AML-193 (cell line): Measurements from ENCODE around the gene TAF11L5.
"Not testable (repeated sequence)": the region's sequence is repeated elsewhere in the genome, so short reads cannot be mapped to it uniquely, and the experiment has no call there.

Experiments
- DNase-seq, 2 experiments: peaks; one replicate each; lab custom pipeline; 2025; lab: John Stamatoyannopoulos, UW

TAF11L5 gene

GRCh38 chr5:17524935-17525334, at the start of gene TAF11L5:
TAF11L5 (plus strand) TSS chr5:17525235.
- DNase-seq = not testable (repeated sequence)

GRCh38 chr5:17477043-17477442, 48.0 kb upstream of the TAF11L5 start:
- DNase-seq = no peak

- no peak for DNase-seq
Measured at GRCh38 chr5:17477573-17478265, 47.3 kb upstream of the TAF11L5 start.

- DNase-seq = no peak
Measured at GRCh38 chr5:17481378-17481777, 43.7 kb upstream of the TAF11L5 start.

GRCh38 chr5:17482790-17483189, 42.2 kb upstream of the TAF11L5 start:
- no peak for DNase-seq

- DNase-seq = not testable (repeated sequence)
Measured at GRCh38 chr5:17486464-17487173, 38.4 kb upstream of the TAF11L5 start.

GRCh38 chr5:17487174-17487512, 37.9 kb upstream of the TAF11L5 start:
- DNase-seq = no peak

GRCh38 chr5:17491257-17491656, 33.8 kb upstream of the TAF11L5 start:
- not testable (repeated sequence) for DNase-seq

- no peak for DNase-seq
Measured at GRCh38 chr5:17492770-17493169, 32.3 kb upstream of the TAF11L5 start.

- DNase-seq = no peak
Measured at GRCh38 chr5:17497446-17497845, 27.6 kb upstream of the TAF11L5 start.

- DNase-seq = not testable (repeated sequence)
Measured at GRCh38 chr5:17497931-17498330, 27.1 kb upstream of the TAF11L5 start, which contains the start of gene TAF11L2. TAF11L2 (plus strand) TSS chr5:17498231.

- DNase-seq = no peak
Measured at GRCh38 chr5:17511775-17512325, 13.2 kb upstream of the TAF11L5 start.

GRCh38 chr5:17517526-17517925, 7.5 kb upstream of the TAF11L5 start:
- not testable (repeated sequence) for DNase-seq

- not testable (repeated sequence) for DNase-seq
Measured at GRCh38 chr5:17518067-17518466, 7.0 kb upstream of the TAF11L5 start, which contains the start of gene TAF11L3. TAF11L3 (plus strand) TSS chr5:17518367.

GRCh38 chr5:17519508-17519907, 5.5 kb upstream of the TAF11L5 start:
- DNase-seq = not testable (repeated sequence)

- DNase-seq = not testable (repeated sequence)
Measured at GRCh38 chr5:17521501-17521900, 3.5 kb upstream of the TAF11L5 start, which contains the start of gene TAF11L4. TAF11L4 (plus strand) TSS chr5:17521801.

GRCh38 chr5:17526504-17526903, 1.5 kb downstream of the TAF11L5 start:
- DNase-seq = not testable (repeated sequence)

- not testable (repeated sequence) for DNase-seq
Measured at GRCh38 chr5:17528369-17528768, 3.3 kb downstream of the TAF11L5 start, which contains the start of gene TAF11L6. TAF11L6 (plus strand) TSS chr5:17528669.
